Activated gamma-delta T cell (primary cell): ENCODE measurements around the gene ROPN1B.

Source experiments
- DNase-seq: peaks from one replicate; lab custom pipeline; 2025; lab: John Stamatoyannopoulos, UW

The ROPN1B gene

GRCh38 chr3:126030455-126030854 lies 61.5 kb downstream of the ROPN1B start:
- DNase-seq, result no peak

GRCh38 chr3:126031981-126032471 lies 63.0 kb downstream of the ROPN1B start:
- DNase-seq, result no peak
